SH-SY5Y (cell line): ENCODE measurements around the gene GOLGA8J.
"Not testable (repeated sequence)": the region's sequence is repeated elsewhere in the genome, so short reads cannot be mapped to it uniquely, and the experiment has no call there.

Source experiments
- GATA2 ChIP-seq: IDR thresholded peaks from 2 replicates; pipeline ENCODE4 v1.6.1; 2011; ENCODE audit warnings: mild to moderate bottlenecking, low read depth, low read length
- GATA3 ChIP-seq: IDR thresholded peaks from 2 replicates; pipeline ENCODE4 v1.6.1; 2011; ENCODE audit warnings: low read depth, mild to moderate bottlenecking, low read length, moderate library complexity

GOLGA8J gene

GRCh38 chr15:30063835-30064546 lies 18.8 kb upstream of the GOLGA8J start:
- TF ChIP-seq GATA3 (no peak), GATA2 (no peak)

- TF ChIP-seq GATA3 (no peak), GATA2 (no peak)
These were observed 17.5 kb upstream of the GOLGA8J start for GRCh38 chr15:30065025-30065801.

- TF ChIP-seq GATA2 (no peak), GATA3 (no peak)
These were observed 14.4 kb upstream of the GOLGA8J start for GRCh38 chr15:30068326-30068725.

GRCh38 chr15:30072630-30073029 lies 10.1 kb upstream of the GOLGA8J start:
- no peak for TF ChIP-seq GATA2
- TF ChIP-seq GATA3 = no peak

- no peak for TF ChIP-seq GATA3
- no peak for TF ChIP-seq GATA2
These were observed 8.8 kb upstream of the GOLGA8J start for GRCh38 chr15:30073915-30074314.

GRCh38 chr15:30134751-30135150 lies 52.0 kb downstream of the GOLGA8J start, which contains the start of gene GOLGA8T:
Gene GOLGA8T (plus strand): TSS chr15:30135051. CDS start chr15:30135149, 98 bp downstream.
- TF ChIP-seq GATA2, GATA3: not testable (repeated sequence)
